K562 treated with DMSO at 1 percent for 48 hours (cell line): Measurements from ENCODE around the gene CDK12. TPM values are rescaled to one million over a fixed set of nuclear protein-coding genes. Genes with fewer than 3 reads are reported as not detected.

ENCODE experiments used
- total RNA-seq: library from RNA; unstranded; fragments of 300-600 nt; gene quantifications from 2 replicates; pipeline ENCODE4 v1.2.3, GENCODE V29; 2022; ENCODE audit warnings: low replicate concordance; ENCODE audit errors: extremely low read depth

The CDK12 gene
- not detected in 2 replicates for total RNA-seq

GRCh38 chr17:39461113-39461925 lies at the start of gene CDK12:
Gene CDK12 (plus strand): TSS chr17:39461486. CDS start chr17:39462072, 586 bp downstream.

GRCh38 chr17:39450847-39451581 lies 10.3 kb upstream of the CDK12 start, which contains the start of gene MED1:
Gene MED1 (minus strand): TSS chr17:39451263. CDS start chr17:39451062, 201 bp downstream.

Other genes with a start within 250 kb of the CDK12 start
- gene STAC2, start 235.5 kb upstream of the CDK12 start, total RNA-seq = not detected in 2 replicates
- not detected in 2 replicates for gene FBXL20, start 59.9 kb upstream of the CDK12 start, total RNA-seq
- not detected in 2 replicates for gene MED1, start 10.2 kb upstream of the CDK12 start, total RNA-seq
- not detected in 2 replicates for gene NEUROD2, start 146.4 kb downstream of the CDK12 start, total RNA-seq
- gene PPP1R1B, start 165.5 kb downstream of the CDK12 start, total RNA-seq = not detected in 2 replicates
- not detected in 2 replicates for gene STARD3, start 175.7 kb downstream of the CDK12 start, total RNA-seq
- gene TCAP, start 203.9 kb downstream of the CDK12 start, total RNA-seq = not detected in 2 replicates
- not detected in 2 replicates for gene PNMT, start 207.0 kb downstream of the CDK12 start, total RNA-seq
- not detected in 2 replicates for gene PGAP3, start 226.6 kb downstream of the CDK12 start, total RNA-seq
- not detected in 2 replicates for gene ERBB2, start 238.6 kb downstream of the CDK12 start, total RNA-seq